Sigmoid colon (tissue), 3 donors: ENCODE measurements around the gene GPA33.

Source experiments
- CTCF ChIP-seq, 4 experiments: fragments of 450-650 bp in 3 of 4; fragments of 200-600 bp in 1 of 4; IDR thresholded peaks; one replicate each; pipeline ENCODE4 v1.5.1; 2016 to 2019; ENCODE audit warnings: antibody characterized with exemption in 4 of 4, mild to moderate bottlenecking in 3 of 4, moderate library complexity in 2 of 4
- POLR2A ChIP-seq, 2 donors: fragments of 450-650 bp; IDR thresholded peaks; one replicate each; pipeline ENCODE4 v1.6.1; 2016; ENCODE audit warnings: antibody characterized with exemption in 2 of 2, mild to moderate bottlenecking in 2 of 2, moderate library complexity in 2 of 2

- TF ChIP-seq CTCF (IDR thresholded peaks at IDR 0.05) (no peak), POLR2A (IDR thresholded peaks at IDR 0.05) (no peak)
These were observed 28.0 kb upstream of the GPA33 start for GRCh38 chr1:167118188-167118587.
